Activated T-cell treated with anti-CD3 and anti-CD28 coated beads for 1 hour (primary cell): ENCODE results near the gene PTPRN2.
"Not testable (repeated sequence)": the region's sequence is repeated elsewhere in the genome, so short reads cannot be mapped to it uniquely, and the experiment has no call there.

Experiments used
- DNase-seq: peaks from one replicate; pipeline ENCODE4 v3.0.0-alpha.2; 2020; ENCODE audit warnings: low read depth

The PTPRN2 gene

DNA sequence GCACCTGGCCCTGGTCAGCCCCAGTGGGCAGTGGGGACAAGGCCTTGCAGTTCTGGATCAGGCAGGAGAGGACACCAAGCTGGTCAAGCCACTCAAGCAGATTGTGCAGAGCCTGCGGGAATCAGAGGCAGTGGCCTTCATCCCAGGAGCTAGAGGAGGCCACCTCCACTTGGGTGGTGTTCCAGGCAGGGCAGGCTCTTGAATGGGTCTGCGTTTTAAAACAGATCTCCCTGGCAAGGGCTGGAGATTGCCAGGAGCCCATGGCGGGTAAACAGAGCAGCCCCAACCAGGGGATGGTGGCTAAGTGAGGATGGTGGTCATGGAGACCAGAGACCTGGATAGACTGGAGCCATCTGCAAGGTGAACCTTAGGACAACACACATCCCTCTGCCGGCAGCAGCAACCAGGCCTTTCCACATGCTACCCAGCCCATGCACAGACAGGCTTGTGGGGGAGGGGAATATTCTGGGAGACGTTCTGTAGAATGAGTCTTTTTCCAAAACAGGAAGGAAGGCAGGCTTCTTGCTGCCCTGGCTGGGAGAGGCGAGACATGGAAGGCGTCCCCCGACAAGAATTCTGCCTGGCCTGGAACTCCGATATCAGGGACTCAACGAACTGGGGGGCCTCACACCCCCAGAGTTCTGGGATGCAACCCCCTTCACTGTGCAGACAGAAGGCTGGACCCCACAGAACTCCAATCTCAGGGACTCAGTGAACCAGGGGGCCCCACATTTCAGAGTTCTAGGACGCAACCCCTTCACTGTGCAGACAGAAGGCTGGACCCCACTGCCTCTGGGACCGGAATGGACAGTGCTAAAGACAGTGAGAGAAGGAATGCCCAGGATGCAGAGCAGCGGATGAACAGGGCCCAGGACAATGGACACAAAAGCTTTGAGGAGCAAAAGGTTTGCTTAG, 264.8 kb downstream of the PTPRN2 start:
- no peak for DNase-seq

DNA sequence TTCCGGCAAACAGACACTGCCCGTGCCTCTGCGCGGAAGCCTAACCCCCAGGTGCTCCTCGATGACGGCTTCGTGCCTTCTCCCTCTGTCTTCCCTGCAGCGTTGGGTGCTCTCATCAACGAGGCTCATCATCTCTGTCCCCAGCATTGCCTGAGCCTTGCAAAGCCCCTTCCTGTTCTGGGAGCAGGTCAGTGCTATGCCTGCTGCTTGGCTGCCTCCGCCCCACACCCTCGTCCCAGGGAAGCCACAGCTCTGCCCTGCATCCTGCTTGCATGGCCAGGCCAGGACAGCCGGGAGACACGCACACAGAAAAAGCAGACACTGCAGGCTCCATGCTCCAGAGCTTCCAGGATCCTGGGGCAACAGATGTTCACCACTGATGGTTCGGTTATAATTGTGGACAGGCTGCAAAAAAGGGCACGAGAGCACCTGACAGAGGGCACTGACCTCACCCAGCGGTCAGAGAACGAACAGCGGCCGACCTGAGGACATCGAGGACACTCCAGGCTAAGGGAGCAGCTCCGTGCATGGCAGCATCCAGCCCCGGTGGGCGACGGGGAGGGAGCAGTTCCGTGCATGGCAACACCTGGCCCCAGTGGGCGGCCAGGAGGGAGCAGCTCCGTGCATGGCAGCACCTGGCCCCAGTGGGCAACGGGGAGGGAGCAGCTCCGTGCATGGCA, 265.5 kb downstream of the PTPRN2 start:
- DNase-seq: no peak

DNA sequence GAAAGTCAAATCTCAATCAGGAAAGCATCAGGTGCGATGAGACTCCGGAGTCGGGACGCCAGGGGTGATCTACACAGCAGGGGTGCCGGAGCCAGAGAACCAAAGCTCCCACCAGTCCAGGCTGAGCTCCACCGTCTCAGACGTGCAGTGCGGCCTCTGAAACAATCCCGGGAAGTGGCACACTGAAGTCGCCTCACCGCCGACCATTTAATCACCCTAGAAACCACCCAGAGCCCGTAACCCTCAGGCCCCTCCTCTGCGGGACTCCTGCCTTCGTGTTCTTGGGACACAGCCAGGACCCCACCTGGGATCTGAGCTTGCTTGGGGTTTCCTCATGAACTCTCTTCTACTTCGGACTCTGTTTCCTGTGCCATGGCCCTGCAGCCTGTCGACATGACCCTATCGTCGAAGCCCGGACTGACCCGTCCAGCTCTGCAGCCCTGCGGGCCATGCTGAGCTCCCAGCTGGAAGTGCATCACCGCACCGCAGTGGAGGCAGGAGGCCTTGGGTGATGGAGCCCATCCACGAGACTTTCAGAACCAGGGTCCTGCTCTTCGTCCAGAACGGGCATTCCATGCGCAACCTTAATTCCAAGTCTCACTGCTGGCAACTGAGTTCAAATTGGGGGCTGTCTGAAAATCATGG, 266.4 kb downstream of the PTPRN2 start:
- no peak for DNase-seq

DNA sequence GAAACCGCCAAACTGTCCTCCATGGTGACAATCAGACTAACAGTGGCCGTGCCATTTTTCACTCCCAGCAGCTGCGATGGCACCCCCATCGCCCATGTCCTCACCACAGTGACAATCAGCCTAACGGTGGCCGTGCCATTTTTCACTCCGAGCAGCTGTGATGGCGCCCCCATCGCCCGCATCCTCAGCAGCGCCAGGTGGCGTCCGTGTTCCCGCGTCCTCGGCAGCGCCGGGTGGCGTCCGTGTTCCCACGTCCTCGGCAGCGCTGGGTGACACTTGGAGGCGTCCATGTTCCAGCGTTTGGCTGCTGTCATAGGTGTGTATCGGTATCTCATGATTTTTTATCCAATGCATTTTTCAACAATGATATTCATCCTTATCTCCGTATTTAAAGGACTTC, 267.3 kb downstream of the PTPRN2 start:
- DNase-seq: no peak

DNA sequence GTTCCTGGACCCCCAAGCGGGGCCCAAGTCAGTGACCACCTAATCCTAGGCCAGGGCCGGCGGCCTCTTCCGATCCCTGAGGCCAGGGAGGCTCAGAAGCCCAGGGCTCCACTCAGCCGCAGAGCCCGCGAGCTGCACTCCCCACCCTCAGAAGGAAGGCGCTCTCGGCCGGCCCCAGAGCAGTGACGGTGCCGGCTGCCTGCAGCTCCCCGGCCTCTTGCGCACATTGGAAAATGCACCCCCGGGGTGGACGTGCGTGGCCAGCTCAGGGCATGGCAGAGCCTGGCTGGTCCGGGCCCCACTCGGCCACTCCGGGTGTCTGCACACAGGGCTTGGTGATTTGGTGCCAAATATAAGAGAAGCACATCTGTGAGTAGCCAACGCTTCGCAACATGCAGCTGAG, 269.1 kb downstream of the PTPRN2 start:
- DNase-seq: no peak

DNA sequence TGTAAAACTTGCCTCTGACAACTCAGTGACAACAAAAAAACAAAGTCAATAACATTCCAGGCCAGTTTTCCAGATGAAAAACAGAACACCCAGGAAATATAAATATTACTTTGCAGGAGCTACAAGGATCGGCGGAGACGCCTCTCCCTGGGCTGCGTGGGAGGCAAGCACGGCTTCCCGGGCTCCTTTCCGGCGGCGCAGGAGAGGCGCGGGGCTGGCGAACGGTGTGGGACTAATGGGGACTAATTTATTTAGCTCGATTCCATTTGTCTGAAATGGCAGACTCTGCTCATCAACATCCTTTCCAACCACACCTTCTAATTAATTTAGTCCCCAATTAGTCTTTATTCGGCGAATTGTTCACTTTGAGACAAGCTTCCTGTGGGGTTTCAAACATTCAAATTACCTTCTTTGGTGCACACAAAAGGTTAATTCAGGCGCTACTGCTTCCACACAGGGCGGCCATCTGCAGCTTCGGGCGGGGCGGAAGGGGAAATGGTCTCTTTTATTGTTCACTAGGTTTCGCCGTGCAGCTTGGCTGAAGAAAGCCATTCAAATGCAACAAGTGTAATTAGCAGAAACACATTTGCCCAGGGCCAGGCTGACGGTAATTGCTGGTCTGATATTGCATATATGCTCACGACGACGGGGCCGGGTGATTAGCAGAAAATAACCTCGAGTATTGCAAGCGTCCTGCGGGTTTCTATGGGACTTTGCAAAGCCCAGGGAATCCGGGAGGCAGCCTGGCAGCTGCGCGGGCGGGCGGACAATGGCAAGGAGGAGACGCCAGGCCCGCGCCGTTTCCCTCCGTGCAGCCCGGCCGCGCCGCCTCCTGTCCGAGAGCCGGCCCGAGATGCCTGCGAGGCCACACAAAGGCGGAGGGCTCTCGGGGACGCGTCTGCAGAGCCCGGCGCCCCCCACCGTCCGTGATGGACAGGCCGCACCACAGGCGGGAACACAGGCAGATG, 270.1 kb downstream of the PTPRN2 start:
- DNase-seq: no peak

DNA sequence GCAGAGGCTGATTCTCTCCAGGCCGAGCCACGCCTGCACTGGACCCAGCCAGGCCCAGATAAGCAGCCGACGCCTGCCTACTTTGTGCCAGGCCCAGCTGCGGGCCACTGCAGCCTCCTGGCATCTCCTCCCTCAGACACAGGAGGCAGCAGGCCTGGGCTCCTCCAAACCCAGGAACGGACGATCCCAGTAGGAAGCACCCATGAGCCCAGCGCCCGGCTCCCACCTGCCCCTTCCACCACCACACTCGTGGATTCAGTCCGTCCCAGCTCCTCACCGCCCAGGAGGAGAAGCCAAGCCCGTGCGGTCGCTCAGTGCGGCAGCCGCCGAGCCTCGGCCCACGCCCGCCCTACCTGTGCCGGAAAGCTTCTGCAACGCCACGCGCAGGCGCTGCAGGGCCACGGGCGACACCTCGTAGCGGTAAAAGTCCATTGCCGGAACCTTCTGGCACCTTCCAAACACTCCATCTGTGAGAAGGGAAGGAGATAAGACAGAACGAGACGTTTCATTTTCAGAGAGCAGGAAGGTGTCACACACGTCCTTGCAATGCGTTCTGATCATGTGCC, 271.1 kb downstream of the PTPRN2 start:
- no peak for DNase-seq

DNA sequence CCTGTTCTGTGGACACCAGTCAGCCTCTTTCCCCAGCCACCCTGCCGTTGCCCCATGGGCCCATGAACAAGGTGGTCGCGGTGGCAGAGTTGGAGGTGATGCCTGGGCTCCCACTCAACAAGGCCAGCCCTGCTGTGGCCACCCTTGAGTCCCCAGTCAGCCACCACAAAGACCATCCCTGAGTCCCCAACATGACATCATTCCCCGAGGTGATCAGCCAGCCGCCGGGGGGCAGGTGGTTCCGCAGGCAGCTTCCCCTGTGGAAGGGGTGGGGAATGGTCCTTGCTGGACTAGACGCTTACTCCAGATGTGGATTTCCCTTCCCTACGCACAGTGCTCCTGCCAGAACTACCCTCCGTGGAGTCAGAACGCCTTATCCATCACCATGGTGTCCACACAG, 271.7 kb downstream of the PTPRN2 start:
- no peak for DNase-seq

DNA sequence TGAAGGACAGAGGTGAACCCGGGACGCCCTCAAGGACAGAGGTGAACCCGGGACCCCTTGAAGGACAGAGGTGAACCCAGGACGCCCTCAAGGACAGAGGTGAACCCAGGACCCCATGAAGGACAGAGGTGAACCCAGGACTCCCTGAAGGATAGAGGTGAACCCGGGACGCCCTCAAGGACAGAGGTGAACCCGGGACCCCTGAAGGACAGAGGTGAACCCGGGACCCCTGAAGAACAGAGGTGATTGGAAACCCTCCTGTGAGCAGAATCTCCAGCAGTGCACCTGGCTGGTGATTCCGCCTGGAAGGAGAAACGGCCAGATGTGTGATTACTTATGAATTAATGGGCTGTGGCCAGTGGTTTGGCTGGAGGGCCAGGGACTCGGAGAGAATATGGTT, 272.3 kb downstream of the PTPRN2 start:
- DNase-seq: no peak

DNA sequence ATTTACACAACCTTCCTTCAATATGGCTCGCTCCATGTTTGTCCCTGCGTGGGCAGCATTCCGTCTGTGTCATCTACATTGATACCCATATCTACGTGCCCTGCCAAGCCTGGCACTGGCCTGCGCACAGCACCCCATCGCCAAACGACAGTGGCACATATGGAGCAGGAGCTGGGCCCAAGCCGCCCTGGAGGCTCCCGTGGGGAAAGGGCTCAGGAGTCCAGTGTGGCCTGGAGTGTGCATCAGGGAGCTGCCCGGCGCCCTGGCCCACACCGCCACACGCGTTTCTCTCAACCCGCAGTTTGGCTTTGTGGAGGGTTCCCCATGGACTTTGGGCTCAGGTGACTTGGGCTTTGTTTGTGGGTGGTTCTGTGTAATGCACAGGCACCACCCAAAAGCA, 273.2 kb downstream of the PTPRN2 start:
- no peak for DNase-seq

DNA sequence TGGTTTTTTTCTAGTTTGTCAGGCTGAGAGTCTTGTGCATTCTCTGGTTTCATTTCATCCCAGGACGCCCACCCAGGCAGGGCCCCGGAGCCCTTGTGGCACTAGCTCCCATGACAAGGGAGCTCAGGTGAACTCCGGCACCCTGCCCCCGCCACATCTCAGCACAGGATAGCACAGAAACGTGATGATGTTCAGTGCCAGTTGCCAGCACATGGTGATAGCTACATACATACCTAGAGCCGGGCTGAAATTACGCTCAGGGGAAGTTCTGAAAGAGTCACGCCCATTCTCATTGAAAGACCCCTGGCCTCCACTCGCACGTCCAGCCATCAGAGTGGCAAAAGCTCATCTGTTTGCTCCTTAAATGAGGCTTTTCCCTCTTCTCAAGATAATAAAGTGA, 273.7 kb downstream of the PTPRN2 start:
- no peak for DNase-seq

DNA sequence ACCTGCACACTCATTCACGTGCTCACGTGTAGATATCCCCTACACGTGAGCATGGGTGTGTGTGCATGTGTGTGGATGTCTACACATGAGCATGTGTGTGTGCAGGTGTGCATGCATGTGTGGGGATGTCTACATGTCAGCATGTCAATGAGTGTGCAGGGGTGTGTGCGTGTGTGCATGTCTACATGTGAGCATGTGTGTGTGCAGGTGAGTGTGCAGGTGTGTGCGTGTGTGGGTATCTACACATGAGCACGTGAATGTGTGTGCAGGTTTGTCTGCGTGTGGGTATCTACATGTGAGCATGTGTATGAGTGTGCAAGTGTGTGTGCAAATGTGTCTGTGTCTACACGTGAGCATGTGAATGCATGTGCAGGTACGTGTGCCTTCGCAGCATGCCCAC, 274.8 kb downstream of the PTPRN2 start:
- no peak for DNase-seq

DNA sequence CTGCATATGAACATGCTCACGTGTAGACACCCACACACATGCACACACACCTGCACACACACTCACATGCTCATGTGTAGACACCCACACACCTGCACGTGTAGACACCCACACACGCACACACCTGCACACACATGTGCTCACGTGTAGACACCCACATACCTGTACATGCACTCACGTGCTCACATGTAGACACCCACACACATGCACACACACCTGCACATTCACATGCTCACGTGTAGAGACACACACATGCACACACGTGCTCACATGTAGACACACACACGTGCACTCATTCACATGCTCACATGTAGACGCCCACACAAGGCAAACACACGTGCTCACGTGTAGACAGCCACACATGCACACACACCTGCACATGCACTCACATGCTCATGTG, 275.8 kb downstream of the PTPRN2 start:
- DNase-seq: no peak

DNA sequence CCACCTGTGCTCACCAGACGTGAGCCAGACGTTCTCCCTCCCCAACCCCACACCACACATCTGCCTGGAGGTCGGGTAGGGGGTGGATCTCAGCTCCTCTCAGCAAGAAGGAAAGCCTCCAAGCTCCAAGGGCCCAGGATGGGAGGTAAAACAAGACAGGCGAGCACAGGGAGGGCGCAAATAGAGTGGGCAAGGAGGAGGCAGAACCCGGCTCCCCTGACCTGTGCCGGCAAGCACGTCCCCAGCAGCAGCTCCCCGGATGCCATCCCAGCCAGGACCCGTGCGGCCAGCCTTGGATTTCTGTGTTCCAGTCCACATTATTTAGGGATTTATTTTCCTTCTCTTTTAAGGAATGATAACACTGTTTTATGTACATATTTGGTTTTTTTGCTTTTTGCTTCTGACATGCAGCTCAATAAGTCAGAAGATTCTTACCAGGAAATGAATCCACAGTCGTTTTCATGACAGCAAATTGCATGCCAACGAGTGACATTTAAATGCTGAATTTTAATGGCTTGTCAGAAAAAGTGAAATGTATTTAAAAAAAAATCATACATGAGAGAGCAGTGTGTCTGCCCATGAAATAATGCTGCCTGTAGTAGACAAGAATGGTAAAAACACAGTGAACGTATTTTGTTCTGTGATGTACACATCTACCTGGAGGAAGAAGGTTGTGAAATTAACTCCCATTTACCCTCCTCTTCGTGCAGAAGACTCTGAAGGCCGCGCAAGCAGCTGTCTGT, 276.5 kb downstream of the PTPRN2 start:
- no peak for DNase-seq

DNA sequence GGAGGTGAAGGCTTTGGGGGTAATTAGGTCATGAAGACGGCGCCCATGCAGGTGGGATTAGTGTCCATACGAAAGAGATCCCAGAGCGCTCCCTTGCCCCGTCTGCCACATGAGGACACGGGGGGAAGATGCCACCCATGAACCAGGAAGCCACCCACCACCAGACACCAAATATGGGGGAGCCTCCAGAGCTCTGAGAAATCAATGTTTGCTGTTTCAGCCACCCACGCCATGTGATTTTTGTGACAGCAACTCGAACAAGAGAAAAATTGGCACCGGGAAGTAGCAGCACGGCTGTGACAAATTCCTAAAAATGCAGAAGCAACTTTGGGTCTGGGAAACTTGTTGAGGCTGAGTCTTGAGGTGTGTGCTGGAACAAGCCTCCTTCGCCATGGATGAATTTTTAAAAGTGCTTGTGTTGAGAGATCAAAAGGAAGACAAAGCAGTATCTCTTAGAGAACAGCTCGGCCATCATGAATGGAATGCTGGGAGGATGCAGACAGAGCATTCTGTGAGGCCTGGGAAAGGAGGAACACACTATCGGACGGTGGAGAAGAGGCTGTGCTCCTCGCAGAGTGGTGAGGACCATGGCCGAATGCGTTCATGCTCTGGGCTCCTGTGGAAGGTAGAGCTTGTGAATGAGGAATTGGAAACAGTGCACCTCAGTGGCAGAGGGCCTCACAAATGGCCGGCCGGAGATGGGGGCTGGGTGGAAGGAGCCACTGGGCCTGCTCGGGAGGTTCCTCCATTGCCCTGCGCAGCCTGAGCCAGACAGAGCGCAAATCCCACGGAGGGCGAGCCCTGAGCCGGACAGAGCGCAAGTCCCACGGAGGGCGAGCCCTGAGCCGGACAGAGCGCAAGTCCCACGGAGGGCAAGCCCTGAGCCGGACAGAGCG, 277.5 kb downstream of the PTPRN2 start:
- no peak for DNase-seq

DNA sequence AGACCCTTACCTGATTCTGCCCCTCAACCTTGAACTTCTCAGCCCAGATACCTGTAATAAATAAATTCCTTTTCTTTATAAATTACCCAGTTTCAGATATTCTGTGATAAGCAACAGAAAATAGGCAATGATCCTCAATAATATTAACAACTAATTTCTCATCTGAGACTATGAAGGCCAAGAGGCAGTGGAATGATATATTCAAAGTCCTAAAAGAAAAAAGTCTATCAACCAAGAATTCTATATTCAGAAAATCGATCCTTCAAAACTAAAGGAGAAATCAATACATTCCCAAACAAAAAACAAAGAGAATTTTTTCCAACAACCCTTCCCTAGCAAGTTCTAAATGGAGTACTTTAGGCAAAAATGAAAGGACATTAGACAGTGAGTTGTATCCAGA, 279.6 kb downstream of the PTPRN2 start:
- DNase-seq: no peak

DNA sequence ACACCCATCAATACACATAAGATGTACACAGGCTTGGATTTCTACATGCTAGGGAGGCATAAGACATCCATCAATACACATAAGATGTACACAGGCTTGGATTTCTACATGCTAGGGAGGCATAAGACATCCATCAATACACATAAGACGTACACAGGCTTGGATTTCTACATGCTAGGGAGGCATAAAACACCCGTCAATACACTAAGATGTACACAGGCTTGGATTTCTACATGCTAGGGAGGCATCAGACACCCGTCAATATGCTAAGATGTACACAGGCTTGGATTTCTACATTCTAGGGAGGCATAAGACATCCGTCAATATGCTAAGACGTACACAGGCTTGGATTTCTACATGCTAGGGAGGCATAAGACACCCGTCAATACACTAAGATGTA, 283.6 kb downstream of the PTPRN2 start:
- not testable (repeated sequence) for DNase-seq

DNA sequence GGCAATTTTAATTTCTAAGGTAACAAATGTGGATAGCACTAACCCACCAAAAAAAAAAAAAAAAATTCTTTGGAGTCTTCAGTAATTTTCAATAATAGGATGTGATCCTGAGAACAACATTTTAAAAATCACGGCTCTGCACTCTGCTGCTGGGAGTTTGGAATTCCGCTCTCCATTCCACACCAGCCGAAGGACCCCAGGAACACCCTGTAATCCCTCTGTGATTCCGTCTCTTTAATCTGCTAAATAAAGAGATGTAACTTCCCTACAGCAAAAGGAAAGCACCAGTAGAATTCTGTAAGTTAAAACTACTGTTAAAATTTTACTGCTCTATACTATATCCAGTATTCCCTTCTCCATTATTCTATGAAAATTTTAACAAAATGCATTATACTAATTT, 284.5 kb downstream of the PTPRN2 start:
- no peak for DNase-seq

DNA sequence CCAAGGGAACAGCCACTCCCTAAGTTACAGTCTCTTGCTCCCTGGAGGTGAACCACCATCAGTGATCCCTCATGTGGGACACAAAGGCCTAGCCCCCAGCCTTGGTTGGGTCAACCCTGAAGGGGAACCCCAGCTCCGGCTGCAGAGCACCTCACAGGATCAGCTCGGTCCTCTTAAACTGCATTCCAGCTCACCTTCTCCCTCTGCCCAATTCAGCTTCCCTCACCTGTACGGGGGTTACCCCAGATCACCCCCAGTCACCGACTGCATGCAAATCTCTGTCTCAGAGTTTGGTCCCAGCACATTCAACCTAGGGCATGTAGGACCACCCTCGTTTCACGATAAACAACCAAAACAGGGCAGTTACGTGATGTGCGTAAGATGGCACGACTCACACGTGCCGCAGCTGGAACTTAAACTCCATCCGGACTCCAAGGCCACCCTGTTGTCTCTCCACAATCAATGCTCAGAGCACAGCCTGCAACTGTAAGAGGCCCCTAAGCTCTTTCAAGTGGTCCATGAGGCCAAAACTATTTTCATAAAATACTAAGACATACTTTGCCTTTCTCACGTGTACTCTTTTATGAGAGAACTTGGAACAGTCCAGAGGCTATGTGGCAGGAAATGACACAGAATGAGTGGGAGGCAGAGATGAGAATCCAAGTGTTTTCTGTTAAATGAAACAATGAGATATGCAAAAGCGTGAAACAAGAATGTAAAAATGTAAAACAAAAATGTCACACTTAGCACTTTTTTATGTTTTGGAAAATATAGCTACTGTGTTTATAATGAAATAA, 285.2 kb downstream of the PTPRN2 start:
- no peak for DNase-seq
